ENCODE data around the gene KLHL3.

GRCh38 chr5:137638841-137639240 is 97.0 kb downstream of the KLHL3 start:
- TF ChIP-seq FOXM1 (IDR thresholded peaks at IDR 0.05; ENCODE audit: borderline replicate concordance) (no peak), SUZ12 (IDR thresholded peaks at IDR 0.05) (no peak), FOXA1 (IDR thresholded peaks at IDR 0.05) (no peak), ELF4 (IDR thresholded peaks at IDR 0.05) (no peak), PKNOX1 (IDR thresholded peaks at IDR 0.05) (no peak), FOXK2 (IDR thresholded peaks at IDR 0.05) (no peak), ZNF384 (IDR thresholded peaks at IDR 0.05) (no peak), BHLHE40 (IDR thresholded peaks at IDR 0.05; ENCODE audit: borderline replicate concordance) (no peak), ARNT (IDR thresholded peaks at IDR 0.05) (no peak), SP1 (IDR thresholded peaks at IDR 0.05) (no peak), CTBP1 (IDR thresholded peaks at IDR 0.05; ENCODE audit: borderline replicate concordance) (no peak)
